Cerebellar cortex (tissue), 1 donor: ENCODE measurements around the gene RNF223.
"Not testable (repeated sequence)": the region's sequence is repeated elsewhere in the genome, so short reads cannot be mapped to it uniquely, and the experiment has no call there.

Experiments used
- DNase-seq: peaks from one replicate; pipeline ENCODE4 v3.0.0-alpha.2; 2015; ENCODE audit warnings: low spot score

RNF223 gene

GRCh38 chr1:1087351-1088028 lies 13.4 kb upstream of the RNF223 start:
- no peak for DNase-seq

GRCh38 chr1:1086911-1087341 lies 12.8 kb upstream of the RNF223 start:
- no peak for DNase-seq

GRCh38 chr1:1085911-1086841 lies 12.1 kb upstream of the RNF223 start:
- no peak for DNase-seq

GRCh38 chr1:1085171-1085841 lies 11.2 kb upstream of the RNF223 start:
- DNase-seq: no peak

- DNase-seq: no peak
Observed at GRCh38 chr1:1084372-1085170, 10.5 kb upstream of the RNF223 start.

GRCh38 chr1:1083416-1084371 lies 9.6 kb upstream of the RNF223 start:
- no peak for DNase-seq

- no peak for DNase-seq
Observed at GRCh38 chr1:1082776-1083415, 8.8 kb upstream of the RNF223 start.

- no peak for DNase-seq
Observed at GRCh38 chr1:1082239-1082775, 8.2 kb upstream of the RNF223 start.

- DNase-seq: no peak
Observed at GRCh38 chr1:1081311-1082238, 7.5 kb upstream of the RNF223 start.

- DNase-seq: no peak
Observed at GRCh38 chr1:1080951-1081310, 6.8 kb upstream of the RNF223 start.

- DNase-seq: peak; percentile 80
Observed at GRCh38 chr1:1080122-1080757, 6.1 kb upstream of the RNF223 start.

- peak; percentile 88 for DNase-seq
Observed at GRCh38 chr1:1079408-1080121, 5.5 kb upstream of the RNF223 start.

GRCh38 chr1:1077396-1077795 lies 3.3 kb upstream of the RNF223 start:
- not testable (repeated sequence) for DNase-seq

- DNase-seq: no peak
Observed at GRCh38 chr1:1075148-1075935, 1.2 kb upstream of the RNF223 start.

- no peak for DNase-seq
Observed at GRCh38 chr1:1074631-1075147, 583 bp upstream of the RNF223 start.
